WTC11 (cell line): Measurements from ENCODE around the gene WDR27. TPM values are rescaled to one million over a fixed set of nuclear protein-coding genes. Genes with fewer than 3 reads are reported as not detected.

Source experiments
- ATAC-seq: fragments of 200-7000 bp; cut with Tn5 transposase; 2 replicates; pipeline ENCODE4 v1.10.0; 2021; ENCODE audit warnings: mild to moderate bottlenecking, moderate library complexity
- CTCF ChIA-PET: fragments of 300-600 bp; sonication (Branson Sonifier 250); formaldehyde crosslinking; loops from one replicate; lab custom pipeline; 2021; ENCODE audit warnings: antibody characterized with exemption; lab: Charles Lee
- POLR2A ChIA-PET: fragments of 350-600 bp; sonication (Branson Sonifier 250); formaldehyde crosslinking; loops from one replicate; lab custom pipeline; 2021; ENCODE audit warnings: antibody characterized with exemption; lab: Charles Lee
- DNase-seq: peaks from one replicate; pipeline ENCODE4 v3.0.0; 2021; ENCODE audit warnings: low spot score
- H3K27ac Mint-ChIP-seq: 2 replicates; pipeline ENCODE4 v1.8.0; 2021; ENCODE audit warnings: mixed read lengths
- H3K27me3 Mint-ChIP-seq: 2 replicates; pipeline ENCODE4 v1.8.0; 2021; ENCODE audit warnings: low read depth, mild to moderate bottlenecking, moderate library complexity, mixed read lengths
- H3K36me3 Mint-ChIP-seq: 2 replicates; pipeline ENCODE4 v1.8.0; 2021; ENCODE audit warnings: mixed read lengths
- H3K4me1 Mint-ChIP-seq: 2 replicates; pipeline ENCODE4 v1.8.0; 2022; ENCODE audit warnings: mixed read lengths
- H3K4me3 Mint-ChIP-seq: 2 replicates; pipeline ENCODE4 v1.8.0; 2021; ENCODE audit warnings: mild to moderate bottlenecking, moderate library complexity, mixed read lengths
- H3K9me3 Mint-ChIP-seq: 2 replicates; pipeline ENCODE4 v1.8.0; 2021; ENCODE audit warnings: mixed read lengths
- AFF4 ChIP-seq: sonication (generic); formaldehyde crosslinking; IDR thresholded peaks from 2 replicates; pipeline ENCODE4 v1.8.1; 2023; ENCODE audit warnings: mild to moderate bottlenecking, missing genetic modification reagents, borderline replicate concordance
- ATF1 ChIP-seq: sonication (generic); formaldehyde crosslinking; IDR thresholded peaks from 2 replicates; pipeline ENCODE4 v1.8.1; 2023; ENCODE audit warnings: mild to moderate bottlenecking, moderate library complexity, missing genetic modification reagents
- E2F1 ChIP-seq: sonication (generic); formaldehyde crosslinking; IDR thresholded peaks from 2 replicates; pipeline ENCODE4 v1.8.0; 2022; ENCODE audit warnings: mild to moderate bottlenecking, missing genetic modification reagents
- IRF2 ChIP-seq: sonication (generic); formaldehyde crosslinking; IDR thresholded peaks from 2 replicates; pipeline ENCODE4 v1.8.0; 2022; ENCODE audit warnings: low read depth, missing genetic modification reagents, borderline replicate concordance
- MAX ChIP-seq: sonication (generic); formaldehyde crosslinking; IDR thresholded peaks from 2 replicates; pipeline ENCODE4 v1.8.0; 2022; ENCODE audit warnings: mild to moderate bottlenecking, missing genetic modification reagents
- MXD4 ChIP-seq: fragments of 250-450 bp; sonication (Bioruptor Pico); IDR thresholded peaks from 2 replicates; pipeline ENCODE4 v1.8.0; 2021; ENCODE audit warnings: mild to moderate bottlenecking, moderate library complexity, borderline replicate concordance
- NR3C1 ChIP-seq: sonication (generic); formaldehyde crosslinking; conservative IDR thresholded peaks from 2 replicates; pipeline ENCODE4 v1.8.1; 2023; ENCODE audit warnings: low read depth, mild to moderate bottlenecking, missing genetic modification reagents
- RELA ChIP-seq: sonication (generic); formaldehyde crosslinking; IDR thresholded peaks from 2 replicates; pipeline ENCODE4 v1.8.1; 2022; ENCODE audit warnings: missing genetic modification reagents, mild to moderate bottlenecking, borderline replicate concordance
- SMAD4 ChIP-seq: sonication (generic); formaldehyde crosslinking; IDR thresholded peaks from 2 replicates; pipeline ENCODE4 v1.8.0; 2022; ENCODE audit warnings: mild to moderate bottlenecking, missing genetic modification reagents
- ZNF317 ChIP-seq: sonication (generic); formaldehyde crosslinking; IDR thresholded peaks from 2 replicates; pipeline ENCODE4 v1.8.1; 2023; ENCODE audit warnings: low read depth, mild to moderate bottlenecking, moderate library complexity, missing genetic modification reagents, borderline replicate concordance
- ZNF671 ChIP-seq: fragments of 250-450 bp; sonication (Bioruptor Pico); IDR thresholded peaks from 2 replicates; pipeline ENCODE4 v1.8.0; 2021; ENCODE audit warnings: mild to moderate bottlenecking
- ZSCAN18 ChIP-seq: fragments of 250-450 bp; sonication (Bioruptor Pico); IDR thresholded peaks from 2 replicates; pipeline ENCODE4 v2.1.2; 2022; ENCODE audit warnings: mild to moderate bottlenecking, moderate library complexity
- total RNA-seq: library from RNA; stranded (reverse); gene quantifications from 3 replicates; pipeline ENCODE4 v1.2.3, GENCODE V29; 2021
- TF ChIP-seq, protein P1 (sequence below): fragments of 250-450 bp; sonication (Bioruptor Pico); IDR thresholded peaks from 2 replicates; pipeline ENCODE4 v1.8.0; 2021; ENCODE audit warnings: mild to moderate bottlenecking
- TF ChIP-seq, protein P2 (sequence below): sonication (generic); formaldehyde crosslinking; IDR thresholded peaks from 2 replicates; pipeline ENCODE4 v1.8.0; 2023; ENCODE audit warnings: missing genetic modification reagents
- TF ChIP-seq, protein P3 (sequence below): sonication (generic); formaldehyde crosslinking; IDR thresholded peaks from 2 replicates; pipeline ENCODE4 v1.8.1; 2023; ENCODE audit warnings: mild to moderate bottlenecking, missing genetic modification reagents, moderate library complexity
- TF ChIP-seq, protein P4 (sequence below): sonication (generic); formaldehyde crosslinking; IDR thresholded peaks from 2 replicates; pipeline ENCODE4 v1.8.0; 2022; ENCODE audit warnings: mild to moderate bottlenecking, missing genetic modification reagents
- TF ChIP-seq, protein P5 (sequence below): sonication (generic); formaldehyde crosslinking; IDR thresholded peaks from 2 replicates; pipeline ENCODE4 v1.8.1; 2022; ENCODE audit warnings: low read depth, mild to moderate bottlenecking, moderate library complexity, missing genetic modification reagents, borderline replicate concordance

Gene WDR27
- total RNA-seq, 1 experiment from 2014 or later, result 126 TPM

DNA sequence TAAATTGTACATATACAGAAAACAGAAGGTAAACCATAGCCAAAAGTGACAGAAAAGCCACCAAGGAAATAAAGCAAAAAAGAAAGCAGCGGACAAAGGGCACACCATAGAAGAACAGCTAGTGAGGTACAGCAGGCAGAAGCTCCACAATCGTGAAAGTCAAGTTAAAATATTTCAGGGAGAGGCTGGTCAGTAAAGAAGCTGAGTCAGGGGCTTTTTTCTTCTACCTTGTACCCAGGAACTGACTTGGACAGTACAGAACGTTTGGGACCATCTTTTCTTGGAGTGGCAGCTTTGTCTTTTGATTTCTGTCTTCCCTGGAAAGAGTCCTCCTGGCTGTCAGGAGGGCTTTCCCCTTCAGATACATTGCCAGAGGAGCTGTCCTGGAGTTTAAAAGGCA is 8.2 kb upstream of the WDR27 start:
- Mint-ChIP-seq H3K27ac (no peak overlapping the region), H3K36me3 (peaks cover 35% of the 10 kb centered on the region), H3K9me3 (no peaks in the 10 kb centered on the region), H3K4me1 (0 out of 2 replicates have a peak, but pooled peaks cover 1% of the 10 kb centered on the region), H3K4me3 (no peak overlapping the region), H3K27me3 (no peaks in the 10 kb centered on the region)
- TF ChIP-seq AFF4 (CRISPR knock-in tag) (no peak), ZSCAN18 (CRISPR knock-in tag) (no peak)
- CTCF ChIA-PET, result no interaction called here
- ATAC-seq (no peak), DNase-seq (no peak)
- POLR2A ChIA-PET, result no interaction called here

GRCh38 chr6:169709293-169709692 is 7.5 kb upstream of the WDR27 start:
- H3K4me1 Mint-ChIP-seq, result peaks cover 4% of the 10 kb centered on the region
- H3K27me3 Mint-ChIP-seq, result no peaks in the 10 kb centered on the region
- DNase-seq (no peak), ATAC-seq (no peak)
- no peak overlapping the region for H3K4me3 Mint-ChIP-seq
- ChIA-PET POLR2A (no interaction called here), CTCF (no interaction called here)
- H3K27ac Mint-ChIP-seq, result no peak overlapping the region
- H3K36me3 Mint-ChIP-seq, result peaks cover 31% of the 10 kb centered on the region
- no peak for TF ChIP-seq NR3C1 (CRISPR knock-in tag)
- TF ChIP-seq IRF2 (CRISPR knock-in tag), result no peak
- TF ChIP-seq, protein P1, sequence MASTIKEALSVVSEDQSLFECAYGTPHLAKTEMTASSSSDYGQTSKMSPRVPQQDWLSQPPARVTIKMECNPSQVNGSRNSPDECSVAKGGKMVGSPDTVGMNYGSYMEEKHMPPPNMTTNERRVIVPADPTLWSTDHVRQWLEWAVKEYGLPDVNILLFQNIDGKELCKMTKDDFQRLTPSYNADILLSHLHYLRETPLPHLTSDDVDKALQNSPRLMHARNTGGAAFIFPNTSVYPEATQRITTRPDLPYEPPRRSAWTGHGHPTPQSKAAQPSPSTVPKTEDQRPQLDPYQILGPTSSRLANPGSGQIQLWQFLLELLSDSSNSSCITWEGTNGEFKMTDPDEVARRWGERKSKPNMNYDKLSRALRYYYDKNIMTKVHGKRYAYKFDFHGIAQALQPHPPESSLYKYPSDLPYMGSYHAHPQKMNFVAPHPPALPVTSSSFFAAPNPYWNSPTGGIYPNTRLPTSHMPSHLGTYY (CRISPR knock-in tag), result no peak
- TF ChIP-seq MXD4 (CRISPR knock-in tag), result no peak
- no peak for TF ChIP-seq E2F1
- TF ChIP-seq MAX (CRISPR knock-in tag), result no peak
- H3K9me3 Mint-ChIP-seq, result no peaks in the 10 kb centered on the region

GRCh38 chr6:169707772-169708171 is 5.9 kb upstream of the WDR27 start:
- ATAC-seq (no peak), DNase-seq (no peak)
- ChIA-PET POLR2A (no interaction called here), CTCF (interaction anchor here (0.7 kb wide), 1 partner anchor 822 kb away, joined by 3 read pairs; no protein-coding TSS in a partner anchor)
- H3K27me3 Mint-ChIP-seq, result no peaks in the 10 kb centered on the region
- H3K36me3 Mint-ChIP-seq, result peaks cover 23% of the 10 kb centered on the region
- no peaks in the 10 kb centered on the region for H3K9me3 Mint-ChIP-seq
- H3K4me3 Mint-ChIP-seq, result no peak overlapping the region
- no peak overlapping the region for H3K27ac Mint-ChIP-seq
- H3K4me1 Mint-ChIP-seq, result peaks cover 17% of the 10 kb centered on the region
- no peak for TF ChIP-seq ZNF671 (CRISPR knock-in tag)
- TF ChIP-seq ATF1 (CRISPR knock-in tag), result no peak
- TF ChIP-seq, protein P2, sequence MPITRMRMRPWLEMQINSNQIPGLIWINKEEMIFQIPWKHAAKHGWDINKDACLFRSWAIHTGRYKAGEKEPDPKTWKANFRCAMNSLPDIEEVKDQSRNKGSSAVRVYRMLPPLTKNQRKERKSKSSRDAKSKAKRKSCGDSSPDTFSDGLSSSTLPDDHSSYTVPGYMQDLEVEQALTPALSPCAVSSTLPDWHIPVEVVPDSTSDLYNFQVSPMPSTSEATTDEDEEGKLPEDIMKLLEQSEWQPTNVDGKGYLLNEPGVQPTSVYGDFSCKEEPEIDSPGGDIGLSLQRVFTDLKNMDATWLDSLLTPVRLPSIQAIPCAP (CRISPR knock-in tag), result no peak
- TF ChIP-seq ZNF317 (CRISPR knock-in tag), result no peak
- TF ChIP-seq SMAD4 (CRISPR knock-in tag), result no peak
- TF ChIP-seq, protein P3, sequence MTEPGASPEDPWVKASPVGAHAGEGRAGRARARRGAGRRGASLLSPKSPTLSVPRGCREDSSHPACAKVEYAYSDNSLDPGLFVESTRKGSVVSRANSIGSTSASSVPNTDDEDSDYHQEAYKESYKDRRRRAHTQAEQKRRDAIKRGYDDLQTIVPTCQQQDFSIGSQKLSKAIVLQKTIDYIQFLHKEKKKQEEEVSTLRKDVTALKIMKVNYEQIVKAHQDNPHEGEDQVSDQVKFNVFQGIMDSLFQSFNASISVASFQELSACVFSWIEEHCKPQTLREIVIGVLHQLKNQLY (CRISPR knock-in tag), result no peak
- TF ChIP-seq, protein P4, sequence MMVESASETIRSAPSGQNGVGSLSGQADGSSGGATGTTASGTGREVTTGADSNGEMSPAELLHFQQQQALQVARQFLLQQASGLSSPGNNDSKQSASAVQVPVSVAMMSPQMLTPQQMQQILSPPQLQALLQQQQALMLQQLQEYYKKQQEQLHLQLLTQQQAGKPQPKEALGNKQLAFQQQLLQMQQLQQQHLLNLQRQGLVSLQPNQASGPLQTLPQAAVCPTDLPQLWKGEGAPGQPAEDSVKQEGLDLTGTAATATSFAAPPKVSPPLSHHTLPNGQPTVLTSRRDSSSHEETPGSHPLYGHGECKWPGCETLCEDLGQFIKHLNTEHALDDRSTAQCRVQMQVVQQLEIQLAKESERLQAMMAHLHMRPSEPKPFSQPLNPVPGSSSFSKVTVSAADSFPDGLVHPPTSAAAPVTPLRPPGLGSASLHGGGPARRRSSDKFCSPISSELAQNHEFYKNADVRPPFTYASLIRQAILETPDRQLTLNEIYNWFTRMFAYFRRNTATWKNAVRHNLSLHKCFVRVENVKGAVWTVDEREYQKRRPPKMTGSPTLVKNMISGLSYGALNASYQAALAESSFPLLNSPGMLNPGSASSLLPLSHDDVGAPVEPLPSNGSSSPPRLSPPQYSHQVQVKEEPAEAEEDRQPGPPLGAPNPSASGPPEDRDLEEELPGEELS (CRISPR knock-in tag), result no peak
- TF ChIP-seq, protein P5, sequence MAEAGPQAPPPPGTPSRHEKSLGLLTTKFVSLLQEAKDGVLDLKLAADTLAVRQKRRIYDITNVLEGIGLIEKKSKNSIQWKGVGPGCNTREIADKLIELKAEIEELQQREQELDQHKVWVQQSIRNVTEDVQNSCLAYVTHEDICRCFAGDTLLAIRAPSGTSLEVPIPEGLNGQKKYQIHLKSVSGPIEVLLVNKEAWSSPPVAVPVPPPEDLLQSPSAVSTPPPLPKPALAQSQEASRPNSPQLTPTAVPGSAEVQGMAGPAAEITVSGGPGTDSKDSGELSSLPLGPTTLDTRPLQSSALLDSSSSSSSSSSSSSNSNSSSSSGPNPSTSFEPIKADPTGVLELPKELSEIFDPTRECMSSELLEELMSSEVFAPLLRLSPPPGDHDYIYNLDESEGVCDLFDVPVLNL, result no peak
- no peak for TF ChIP-seq RELA (CRISPR knock-in tag)
